ENCODE data around the gene IWS1.
"Not testable (repeated sequence)": the region's sequence is repeated elsewhere in the genome, so short reads cannot be mapped to it uniquely, and the experiment has no call there.

The IWS1 gene

GRCh38 chr2:127453013-127453391 lies 73.3 kb downstream of the IWS1 start:
- Histone ChIP-seq H3K27me3 (ENCODE audit: control insufficient read depth, insufficient read depth, low read length) (no peaks in the 10 kb centered on the region), H3K4me3 (ENCODE audit: low read depth, low read length) (no peak overlapping the region), H3K9ac (ENCODE audit: low read length) (no peak overlapping the region), H3K36me3 (ENCODE audit: control insufficient read depth, insufficient read depth, low read length) (no peaks in the 10 kb centered on the region), H3K27ac (ENCODE audit: low read depth, low read length) (no peak overlapping the region), H3K4me1 (ENCODE audit: control insufficient read depth, insufficient read depth, low read length) (peaks cover 40% of the 10 kb centered on the region), H3K9me3 (ENCODE audit: control insufficient read depth, insufficient read depth, low read depth, low read length) (no peaks in the 10 kb centered on the region)

- not testable (repeated sequence) for H3K4me3 ChIP-seq (ENCODE audit: low read depth, low read length); H3K27ac ChIP-seq (ENCODE audit: low read depth, low read length); H3K36me3 ChIP-seq (ENCODE audit: control insufficient read depth, insufficient read depth, low read length); H3K9me3 ChIP-seq (ENCODE audit: control insufficient read depth, insufficient read depth, low read depth, low read length); H3K9ac ChIP-seq (ENCODE audit: low read length); H3K27me3 ChIP-seq (ENCODE audit: control insufficient read depth, insufficient read depth, low read length)
- H3K4me1 ChIP-seq (ENCODE audit: control insufficient read depth, insufficient read depth, low read length) = peaks cover 40% of the 10 kb centered on the region
These were observed 73.9 kb downstream of the IWS1 start for GRCh38 chr2:127452423-127452822.

GRCh38 chr2:127451981-127452380 lies 74.3 kb downstream of the IWS1 start:
- no peak overlapping the region for H3K27ac ChIP-seq (ENCODE audit: low read depth, low read length)

GRCh38 chr2:127449898-127450297 lies 76.4 kb downstream of the IWS1 start:
- Histone ChIP-seq H3K9me3 (ENCODE audit: control insufficient read depth, insufficient read depth, low read depth, low read length) (0 out of 2 replicates have a peak, but pooled peaks cover 2% of the 10 kb centered on the region), H3K4me3 (ENCODE audit: low read depth, low read length) (no peak overlapping the region), H3K36me3 (ENCODE audit: control insufficient read depth, insufficient read depth, low read length) (no peaks in the 10 kb centered on the region), H3K9ac (ENCODE audit: low read length) (no peak overlapping the region), H3K4me1 (ENCODE audit: control insufficient read depth, insufficient read depth, low read length) (peaks cover 19% of the 10 kb centered on the region), H3K27ac (ENCODE audit: low read depth, low read length) (no peak overlapping the region), H3K27me3 (ENCODE audit: control insufficient read depth, insufficient read depth, low read length) (no peaks in the 10 kb centered on the region)

More at GRCh38 chr2:127451981-127452380, 74.3 kb downstream of the IWS1 start:
- Histone ChIP-seq H3K9ac (ENCODE audit: low read length) (no peak overlapping the region), H3K9me3 (ENCODE audit: control insufficient read depth, insufficient read depth, low read depth, low read length) (no peaks in the 10 kb centered on the region), H3K4me3 (ENCODE audit: low read depth, low read length) (no peak overlapping the region), H3K27me3 (ENCODE audit: control insufficient read depth, insufficient read depth, low read length) (no peaks in the 10 kb centered on the region), H3K4me1 (ENCODE audit: control insufficient read depth, insufficient read depth, low read length) (peaks cover 39% of the 10 kb centered on the region), H3K36me3 (ENCODE audit: control insufficient read depth, insufficient read depth, low read length) (no peaks in the 10 kb centered on the region)

- no peaks in the 10 kb centered on the region for H3K27me3 ChIP-seq (ENCODE audit: control insufficient read depth, insufficient read depth, low read length)
- no peak overlapping the region for H3K4me3 ChIP-seq (ENCODE audit: low read depth, low read length)
- H3K9me3 ChIP-seq (ENCODE audit: control insufficient read depth, insufficient read depth, low read depth, low read length) = 0 out of 2 replicates have a peak, but pooled peaks cover 6% of the 10 kb centered on the region
- H3K9ac ChIP-seq (ENCODE audit: low read length) = no peak overlapping the region
- peaks cover 17% of the 10 kb centered on the region for H3K4me1 ChIP-seq (ENCODE audit: control insufficient read depth, insufficient read depth, low read length)
- no peaks in the 10 kb centered on the region for H3K36me3 ChIP-seq (ENCODE audit: control insufficient read depth, insufficient read depth, low read length)
- no peak overlapping the region for H3K27ac ChIP-seq (ENCODE audit: low read depth, low read length)
These were observed 76.9 kb downstream of the IWS1 start for GRCh38 chr2:127449414-127449813.

- no peak overlapping the region for H3K9ac ChIP-seq (ENCODE audit: low read length)
- no peak overlapping the region for H3K4me3 ChIP-seq (ENCODE audit: low read depth, low read length)
- 0 out of 2 replicates have a peak, but pooled peaks cover 7% of the 10 kb centered on the region for H3K9me3 ChIP-seq (ENCODE audit: control insufficient read depth, insufficient read depth, low read depth, low read length)
- H3K27me3 ChIP-seq (ENCODE audit: control insufficient read depth, insufficient read depth, low read length) = no peaks in the 10 kb centered on the region
- no peaks in the 10 kb centered on the region for H3K36me3 ChIP-seq (ENCODE audit: control insufficient read depth, insufficient read depth, low read length)
- H3K4me1 ChIP-seq (ENCODE audit: control insufficient read depth, insufficient read depth, low read length) = peaks cover 13% of the 10 kb centered on the region; the same call in 1 of the 2 replicates
- H3K27ac ChIP-seq (ENCODE audit: low read depth, low read length) = no peak overlapping the region
These were observed 77.8 kb downstream of the IWS1 start for GRCh38 chr2:127448526-127448925.

- H3K4me1 ChIP-seq (ENCODE audit: control insufficient read depth, insufficient read depth, low read length) = no peaks in the 10 kb centered on the region
- H3K27me3 ChIP-seq (ENCODE audit: control insufficient read depth, insufficient read depth, low read length) = no peaks in the 10 kb centered on the region
- H3K4me3 ChIP-seq (ENCODE audit: low read depth, low read length) = no peak overlapping the region
- H3K27ac ChIP-seq (ENCODE audit: low read depth, low read length) = no peak overlapping the region
- H3K9me3 ChIP-seq (ENCODE audit: control insufficient read depth, insufficient read depth, low read depth, low read length) = peaks cover 7% of the 10 kb centered on the region; the same call in 1 of the 2 replicates
- H3K36me3 ChIP-seq (ENCODE audit: control insufficient read depth, insufficient read depth, low read length) = no peaks in the 10 kb centered on the region
- H3K9ac ChIP-seq (ENCODE audit: low read length) = no peak overlapping the region
These were observed 86.9 kb downstream of the IWS1 start for GRCh38 chr2:127439343-127439742.

- no peaks in the 10 kb centered on the region for H3K36me3 ChIP-seq (ENCODE audit: control insufficient read depth, insufficient read depth, low read length)
- H3K4me1 ChIP-seq (ENCODE audit: control insufficient read depth, insufficient read depth, low read length) = no peaks in the 10 kb centered on the region
- H3K27me3 ChIP-seq (ENCODE audit: control insufficient read depth, insufficient read depth, low read length) = no peaks in the 10 kb centered on the region
- H3K9ac ChIP-seq (ENCODE audit: low read length) = no peak overlapping the region
- peaks cover 4% of the 10 kb centered on the region; the same call in 1 of the 2 replicates for H3K9me3 ChIP-seq (ENCODE audit: control insufficient read depth, insufficient read depth, low read depth, low read length)
- H3K4me3 ChIP-seq (ENCODE audit: low read depth, low read length) = no peak overlapping the region
- no peak overlapping the region for H3K27ac ChIP-seq (ENCODE audit: low read depth, low read length)
These were observed 88.2 kb downstream of the IWS1 start for GRCh38 chr2:127437781-127438726.

- H3K4me1 ChIP-seq (ENCODE audit: control insufficient read depth, insufficient read depth, low read length) = no peaks in the 10 kb centered on the region
- peaks cover 4% of the 10 kb centered on the region; the same call in 1 of the 2 replicates for H3K9me3 ChIP-seq (ENCODE audit: control insufficient read depth, insufficient read depth, low read depth, low read length)
- no peak overlapping the region for H3K4me3 ChIP-seq (ENCODE audit: low read depth, low read length)
- H3K27me3 ChIP-seq (ENCODE audit: control insufficient read depth, insufficient read depth, low read length) = no peaks in the 10 kb centered on the region
- no peak overlapping the region for H3K9ac ChIP-seq (ENCODE audit: low read length)
- no peak overlapping the region for H3K27ac ChIP-seq (ENCODE audit: low read depth, low read length)
- no peaks in the 10 kb centered on the region for H3K36me3 ChIP-seq (ENCODE audit: control insufficient read depth, insufficient read depth, low read length)
These were observed 89.2 kb downstream of the IWS1 start for GRCh38 chr2:127437056-127437455.

GRCh38 chr2:127434515-127434914 lies 91.8 kb downstream of the IWS1 start:
- Histone ChIP-seq H3K9me3 (ENCODE audit: control insufficient read depth, insufficient read depth, low read depth, low read length) (no peaks in the 10 kb centered on the region), H3K4me3 (ENCODE audit: low read depth, low read length) (no peak overlapping the region), H3K4me1 (ENCODE audit: control insufficient read depth, insufficient read depth, low read length) (no peaks in the 10 kb centered on the region), H3K27me3 (ENCODE audit: control insufficient read depth, insufficient read depth, low read length) (no peaks in the 10 kb centered on the region), H3K36me3 (ENCODE audit: control insufficient read depth, insufficient read depth, low read length) (no peaks in the 10 kb centered on the region), H3K27ac (ENCODE audit: low read depth, low read length) (no peak overlapping the region), H3K9ac (ENCODE audit: low read length) (no peak overlapping the region)

GRCh38 chr2:127431408-127432023 lies 94.8 kb downstream of the IWS1 start:
- Histone ChIP-seq H3K9me3 (ENCODE audit: control insufficient read depth, insufficient read depth, low read depth, low read length) (no peaks in the 10 kb centered on the region), H3K9ac (ENCODE audit: low read length) (no peak overlapping the region), H3K4me1 (ENCODE audit: control insufficient read depth, insufficient read depth, low read length) (no peaks in the 10 kb centered on the region), H3K27ac (ENCODE audit: low read depth, low read length) (no peak overlapping the region), H3K27me3 (ENCODE audit: control insufficient read depth, insufficient read depth, low read length) (no peaks in the 10 kb centered on the region), H3K4me3 (ENCODE audit: low read depth, low read length) (no peak overlapping the region), H3K36me3 (ENCODE audit: control insufficient read depth, insufficient read depth, low read length) (no peaks in the 10 kb centered on the region)
